K562 (cell line): Measurements from ENCODE around the gene PRCD. TPM values are rescaled to one million over a fixed set of nuclear protein-coding genes. Genes with fewer than 3 reads are reported as not detected.

ENCODE experiments used
- CHCHD3 ChIP-seq: fragments of 250-450 bp; sonication (Bioruptor Pico); IDR thresholded peaks from 2 replicates; pipeline ENCODE4 v2.1.2; 2022; ENCODE audit warnings: mild to moderate bottlenecking
- HIVEP1 ChIP-seq: fragments of 250-450 bp; sonication (Bioruptor Pico); IDR thresholded peaks from 2 replicates; pipeline ENCODE4 v1.4.0; 2020; ENCODE audit warnings: mild to moderate bottlenecking
- NBN ChIP-seq: fragments of 450-650 bp; IDR thresholded peaks from 2 replicates; pipeline ENCODE4 v1.6.1; 2016; ENCODE audit warnings: low read depth, mild to moderate bottlenecking
- NFYB ChIP-seq: IDR thresholded peaks from 2 replicates; pipeline ENCODE4 v1.6.1; 2011; ENCODE audit warnings: mild to moderate bottlenecking, moderate library complexity; ENCODE audit not compliant: insufficient read length; ENCODE audit errors: extremely low read depth
- RHOXF2B ChIP-seq: fragments of 250-450 bp; sonication (Bioruptor Pico); conservative IDR thresholded peaks from 2 replicates; pipeline ENCODE4 v1.5.1; 2021
- SOX6 ChIP-seq: fragments of 450-650 bp; IDR thresholded peaks from 2 replicates; pipeline ENCODE4 v1.6.1; 2014; ENCODE audit warnings: mild to moderate bottlenecking
- ZNF232 ChIP-seq: sonication (generic); formaldehyde crosslinking; IDR thresholded peaks from 2 replicates; pipeline ENCODE4 v1.8.0; 2022; ENCODE audit warnings: mild to moderate bottlenecking, missing genetic modification reagents
- polyA plus RNA-seq, 8 experiments: library from polyadenylated mRNA; depleted of rRNA in 4 of 8; stranded (reverse) in 5 of 8; unstranded in 3 of 8; fragments of >200 nt; fragmentation: Nextera tagmentation in 2 of 8; fragmentation: Illumina TruSeq in 1 of 8; extraction: Ambion mirVana in 2 of 8; extraction: Trizol in 1 of 8; gene quantifications; 2 replicates each; pipeline versions ENCODE4 v1.2.1 to v1.2.3, GENCODE V29; 2011 to 2014; ENCODE audit warnings: inconsistent platforms in 1 of 8, missing spikeins in 1 of 8
- total RNA-seq, 7 experiments: library from RNA; depleted of rRNA in 6 of 7; stranded (reverse); fragments of >200 nt in 6 of 7; fragmentation: Illumina TruSeq in 2 of 7; extraction: Trizol in 2 of 7; gene quantifications; 2 replicates each; pipeline versions ENCODE4 v1.2.1 to v1.2.3, GENCODE V29; 2011 to 2021; ENCODE audit warnings: low replicate concordance in 1 of 7
- TF ChIP-seq, protein P1 (sequence below), 2 experiments: fragments of 450-650 bp; IDR thresholded peaks; 2 replicates each; pipeline ENCODE4 v1.6.1; 2016; ENCODE audit warnings: mild to moderate bottlenecking in 2 of 2, borderline replicate concordance in 1 of 2, low read depth in 1 of 2, moderate library complexity in 1 of 2
- TF ChIP-seq, protein P2 (sequence below): fragments of 200-800 bp; sonication (Bioruptor generic); IDR thresholded peaks from 2 replicates; pipeline ENCODE4 v1.6.1; 2017; ENCODE audit warnings: missing genetic modification characterization, missing compliant biosample characterization
- TF ChIP-seq, protein P3 (sequence below), 3 experiments: fragments of 200-800 bp in 1 of 3; fragments of 250-450 bp in 1 of 3; fragments of 450-650 bp in 1 of 3; sonication (Bioruptor Pico) in 1 of 3; sonication (Bioruptor generic) in 1 of 3; formaldehyde crosslinking in 1 of 3; IDR thresholded peaks; 2 replicates each; pipeline versions ENCODE4 v1.6.1 to v1.8.0; 2016 to 2022; ENCODE audit warnings: mild to moderate bottlenecking in 2 of 3, missing genetic modification characterization in 2 of 3, missing compliant biosample characterization in 1 of 3, moderate library complexity in 1 of 3

Gene PRCD
- total and polyA plus RNA-seq, 9 of the 15 experiments (the other 6 are each of a cell fraction or from before 2014, with no cell fraction given): 0.20 to 0.25 (median 0.21) TPM; not detected in 6

DNA sequence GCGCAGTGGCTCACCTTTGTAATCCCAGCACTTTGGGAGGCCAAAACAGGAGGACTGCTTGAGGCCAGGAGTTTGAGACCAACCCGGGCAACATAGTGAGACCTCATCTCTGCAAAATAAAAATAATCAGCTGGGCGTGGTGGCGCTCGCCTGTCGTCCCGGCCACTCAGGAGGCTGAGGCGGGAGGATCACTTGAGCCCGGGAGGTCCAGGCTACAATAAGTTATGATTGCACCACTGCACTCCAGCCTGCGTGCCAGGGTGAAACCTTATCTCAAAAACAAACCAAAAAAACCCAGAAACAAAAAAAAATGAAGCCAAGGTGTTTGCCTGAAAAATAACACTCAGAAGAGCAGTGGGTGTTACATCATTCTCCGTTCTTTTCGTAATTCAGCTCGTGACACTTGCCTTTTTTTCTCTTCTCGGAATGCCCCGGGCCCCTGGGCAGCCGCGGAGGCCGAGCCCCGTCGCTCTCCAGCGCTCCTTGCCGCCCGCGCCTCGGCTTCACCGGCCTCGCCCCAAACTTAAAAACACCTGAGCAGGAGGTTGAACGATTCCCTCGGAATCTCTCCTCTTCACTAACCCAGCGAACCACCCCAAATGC, 17.0 kb downstream of the PRCD start (continued):
- TF ChIP-seq, protein P1, sequence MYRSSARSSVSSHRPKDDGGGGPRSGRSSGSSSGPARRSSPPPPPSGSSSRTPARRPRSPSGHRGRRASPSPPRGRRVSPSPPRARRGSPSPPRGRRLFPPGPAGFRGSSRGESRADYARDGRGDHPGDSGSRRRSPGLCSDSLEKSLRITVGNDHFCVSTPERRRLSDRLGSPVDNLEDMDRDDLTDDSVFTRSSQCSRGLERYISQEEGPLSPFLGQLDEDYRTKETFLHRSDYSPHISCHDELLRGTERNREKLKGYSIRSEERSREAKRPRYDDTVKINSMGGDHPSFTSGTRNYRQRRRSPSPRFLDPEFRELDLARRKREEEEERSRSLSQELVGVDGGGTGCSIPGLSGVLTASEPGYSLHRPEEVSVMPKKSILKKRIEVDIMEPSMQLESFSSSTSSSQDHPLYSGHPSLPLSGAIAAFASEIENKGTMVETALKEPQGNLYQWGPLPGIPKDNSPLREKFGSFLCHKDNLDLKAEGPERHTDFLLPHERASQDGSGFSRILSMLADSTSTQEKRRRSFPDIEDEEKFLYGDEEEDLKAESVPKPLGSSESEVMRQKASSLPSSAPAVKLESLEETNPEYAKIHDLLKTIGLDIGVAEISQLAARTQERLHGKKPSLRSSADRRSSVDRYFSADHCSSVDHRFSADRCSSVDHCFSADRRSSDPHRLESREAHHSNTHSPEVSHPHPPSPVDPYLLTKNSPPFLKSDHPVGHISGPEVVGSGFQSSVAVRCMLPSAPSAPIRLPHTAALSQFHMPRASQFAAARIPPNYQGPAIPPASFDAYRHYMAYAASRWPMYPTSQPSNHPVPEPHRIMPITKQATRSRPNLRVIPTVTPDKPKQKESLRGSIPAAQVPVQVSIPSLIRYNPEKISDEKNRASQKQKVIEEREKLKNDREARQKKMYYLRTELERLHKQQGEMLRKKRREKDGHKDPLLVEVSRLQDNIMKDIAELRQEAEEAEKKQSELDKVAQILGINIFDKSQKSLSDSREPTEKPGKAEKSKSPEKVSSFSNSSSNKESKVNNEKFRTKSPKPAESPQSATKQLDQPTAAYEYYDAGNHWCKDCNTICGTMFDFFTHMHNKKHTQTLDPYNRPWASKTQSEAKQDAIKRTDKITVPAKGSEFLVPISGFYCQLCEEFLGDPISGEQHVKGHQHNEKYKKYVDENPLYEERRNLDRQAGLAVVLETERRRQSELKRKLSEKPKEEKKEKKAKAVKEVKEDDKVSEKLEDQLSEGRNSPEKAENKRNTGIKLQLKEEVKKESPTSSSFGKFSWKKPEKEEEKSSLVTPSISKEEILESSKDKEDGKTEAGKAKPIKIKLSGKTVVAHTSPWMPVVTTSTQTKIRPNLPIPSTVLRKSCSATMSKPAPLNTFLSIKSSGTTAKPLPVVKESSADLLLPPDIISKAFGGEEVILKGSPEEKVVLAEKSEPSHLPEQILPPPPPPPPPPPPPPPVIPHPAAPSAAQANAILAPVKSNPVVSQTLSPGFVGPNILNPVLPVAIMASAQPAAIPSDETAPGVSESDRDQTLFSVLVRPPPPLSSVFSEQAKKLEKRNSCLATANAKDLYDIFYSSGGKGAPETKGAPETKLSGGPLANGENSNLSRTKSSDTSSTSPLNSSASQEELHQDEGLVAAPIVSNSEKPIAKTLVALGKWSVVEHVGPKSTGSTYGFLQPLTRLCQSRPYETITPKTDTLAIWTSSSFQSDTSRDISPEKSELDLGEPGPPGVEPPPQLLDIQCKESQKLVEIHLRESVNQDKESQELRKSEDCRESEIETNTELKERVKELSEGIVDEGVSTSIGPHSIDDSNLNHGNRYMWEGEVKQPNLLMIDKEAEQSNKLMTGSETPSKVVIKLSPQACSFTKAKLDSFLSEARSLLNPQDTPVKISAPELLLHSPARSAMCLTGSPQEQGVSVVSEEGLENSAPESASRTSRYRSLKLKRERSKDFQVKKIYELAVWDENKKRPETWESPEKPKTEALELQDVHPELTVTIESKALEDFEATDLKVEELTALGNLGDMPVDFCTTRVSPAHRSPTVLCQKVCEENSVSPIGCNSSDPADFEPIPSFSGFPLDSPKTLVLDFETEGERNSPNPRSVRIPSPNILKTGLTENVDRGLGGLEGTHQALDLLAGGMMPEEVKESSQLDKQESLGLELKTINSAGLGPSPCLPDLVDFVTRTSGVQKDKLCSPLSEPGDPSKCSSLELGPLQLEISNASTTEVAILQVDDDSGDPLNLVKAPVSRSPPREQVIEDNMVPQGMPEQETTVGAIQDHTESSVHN (IDR thresholded peaks at IDR 0.05; ENCODE audit: borderline replicate concordance in 1 of 2, low read depth in 1 of 2): no peak
- no peak for TF ChIP-seq HIVEP1
- no peak for TF ChIP-seq NFYB
- TF ChIP-seq, protein P2, sequence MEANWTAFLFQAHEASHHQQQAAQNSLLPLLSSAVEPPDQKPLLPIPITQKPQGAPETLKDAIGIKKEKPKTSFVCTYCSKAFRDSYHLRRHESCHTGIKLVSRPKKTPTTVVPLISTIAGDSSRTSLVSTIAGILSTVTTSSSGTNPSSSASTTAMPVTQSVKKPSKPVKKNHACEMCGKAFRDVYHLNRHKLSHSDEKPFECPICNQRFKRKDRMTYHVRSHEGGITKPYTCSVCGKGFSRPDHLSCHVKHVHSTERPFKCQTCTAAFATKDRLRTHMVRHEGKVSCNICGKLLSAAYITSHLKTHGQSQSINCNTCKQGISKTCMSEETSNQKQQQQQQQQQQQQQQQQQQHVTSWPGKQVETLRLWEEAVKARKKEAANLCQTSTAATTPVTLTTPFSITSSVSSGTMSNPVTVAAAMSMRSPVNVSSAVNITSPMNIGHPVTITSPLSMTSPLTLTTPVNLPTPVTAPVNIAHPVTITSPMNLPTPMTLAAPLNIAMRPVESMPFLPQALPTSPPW: no peak
- TF ChIP-seq ZNF232: no peak
- TF ChIP-seq SOX6: 0 out of 2 replicates have a peak, but pooled peaks have one; percentile 6
- TF ChIP-seq NBN: 0 out of 2 replicates have a peak, but pooled peaks have one; percentile 12
- TF ChIP-seq, protein P3, sequence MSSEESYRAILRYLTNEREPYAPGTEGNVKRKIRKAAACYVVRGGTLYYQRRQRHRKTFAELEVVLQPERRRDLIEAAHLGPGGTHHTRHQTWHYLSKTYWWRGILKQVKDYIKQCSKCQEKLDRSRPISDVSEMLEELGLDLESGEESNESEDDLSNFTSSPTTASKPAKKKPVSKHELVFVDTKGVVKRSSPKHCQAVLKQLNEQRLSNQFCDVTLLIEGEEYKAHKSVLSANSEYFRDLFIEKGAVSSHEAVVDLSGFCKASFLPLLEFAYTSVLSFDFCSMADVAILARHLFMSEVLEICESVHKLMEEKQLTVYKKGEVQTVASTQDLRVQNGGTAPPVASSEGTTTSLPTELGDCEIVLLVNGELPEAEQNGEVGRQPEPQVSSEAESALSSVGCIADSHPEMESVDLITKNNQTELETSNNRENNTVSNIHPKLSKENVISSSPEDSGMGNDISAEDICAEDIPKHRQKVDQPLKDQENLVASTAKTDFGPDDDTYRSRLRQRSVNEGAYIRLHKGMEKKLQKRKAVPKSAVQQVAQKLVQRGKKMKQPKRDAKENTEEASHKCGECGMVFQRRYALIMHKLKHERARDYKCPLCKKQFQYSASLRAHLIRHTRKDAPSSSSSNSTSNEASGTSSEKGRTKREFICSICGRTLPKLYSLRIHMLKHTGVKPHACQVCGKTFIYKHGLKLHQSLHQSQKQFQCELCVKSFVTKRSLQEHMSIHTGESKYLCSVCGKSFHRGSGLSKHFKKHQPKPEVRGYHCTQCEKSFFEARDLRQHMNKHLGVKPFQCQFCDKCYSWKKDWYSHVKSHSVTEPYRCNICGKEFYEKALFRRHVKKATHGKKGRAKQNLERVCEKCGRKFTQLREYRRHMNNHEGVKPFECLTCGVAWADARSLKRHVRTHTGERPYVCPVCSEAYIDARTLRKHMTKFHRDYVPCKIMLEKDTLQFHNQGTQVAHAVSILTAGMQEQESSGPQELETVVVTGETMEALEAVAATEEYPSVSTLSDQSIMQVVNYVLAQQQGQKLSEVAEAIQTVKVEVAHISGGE (CRISPR knock-in tag; IDR thresholded peaks at IDR 0.05): 0 out of 6 replicates have a peak, but pooled peaks of 1 of the 3 experiments have one; percentile 13
- no peak for TF ChIP-seq CHCHD3 (CRISPR knock-in tag)
- TF ChIP-seq RHOXF2B (CRISPR knock-in tag): no peak
